Dermis microvascular lymphatic vessel endothelial cell (primary cell): ENCODE results near the gene GOLGA8J. TPM values are rescaled to one million over a fixed set of nuclear protein-coding genes. Genes with fewer than 3 reads are reported as not detected.
"Not testable (repeated sequence)": the region's sequence is repeated elsewhere in the genome, so short reads cannot be mapped to it uniquely, and the experiment has no call there.

ENCODE experiments used
- DNase-seq, 2 donors: peaks; one replicate each; pipeline versions ENCODE4 v3.0.0 to v3.0.0-alpha.2; 2010; ENCODE audit warnings: low read depth in 2 of 2
- total RNA-seq: library from RNA; depleted of rRNA; stranded (reverse); fragments of >200 nt; gene quantifications from 2 replicates; pipeline ENCODE4 v1.2.1, GENCODE V29; 2014

The GOLGA8J gene, protein sequence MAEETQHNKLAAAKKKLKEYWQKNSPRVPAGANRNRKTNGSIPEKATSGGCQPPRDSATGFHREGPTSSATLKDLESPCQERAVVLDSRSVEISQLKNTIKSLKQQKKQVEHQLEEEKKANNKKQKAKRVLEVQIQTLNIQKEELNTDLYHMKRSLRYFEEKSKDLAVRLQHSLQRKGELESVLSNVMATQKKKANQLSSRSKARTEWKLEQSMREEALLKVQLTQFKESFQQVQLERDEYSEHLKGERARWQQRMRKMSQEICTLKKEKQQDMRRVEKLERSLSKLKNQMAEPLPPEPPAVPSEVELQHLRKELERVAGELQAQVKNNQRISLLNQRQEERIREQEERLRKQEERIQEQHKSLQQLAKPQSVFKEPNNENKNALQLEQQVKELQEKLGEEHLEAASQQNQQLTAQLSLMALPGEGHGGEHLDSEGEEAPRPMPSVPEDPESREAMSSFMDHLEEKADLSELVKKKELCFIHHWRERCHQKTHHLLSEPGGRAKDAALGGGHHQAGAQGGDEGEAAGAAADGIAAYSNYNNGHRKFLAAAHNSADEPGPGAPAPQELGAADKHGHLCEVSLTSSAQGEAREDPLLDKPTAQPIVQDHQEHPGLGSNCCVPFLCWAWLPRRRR
- not detected in 2 replicates for total RNA-seq

DNA sequence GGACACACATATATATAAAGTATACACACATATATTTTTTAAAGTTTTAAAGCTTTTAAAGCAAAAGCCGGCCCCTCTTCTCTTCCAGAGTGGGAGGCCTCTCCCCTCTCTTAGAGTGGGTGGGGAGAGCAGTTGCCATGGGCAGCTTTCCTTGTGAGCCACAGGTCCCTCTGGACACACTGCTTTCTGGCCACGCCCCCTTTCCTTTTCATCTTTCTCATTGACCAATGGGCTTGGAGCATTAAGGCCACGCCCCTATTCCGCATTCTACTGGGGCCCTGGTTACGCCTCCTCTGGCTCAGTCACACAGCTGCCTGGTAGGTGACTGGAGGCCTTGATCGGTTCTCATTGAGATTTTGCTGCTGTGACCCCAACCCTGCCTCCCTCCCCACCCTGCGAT is at the start of gene GOLGA8J:
TSS of gene GOLGA8J (plus strand) at position 301 of the 400 bp plus-strand sequence. CDS start at position 399, 98 bp downstream.
- not testable (repeated sequence) for DNase-seq

DNA sequence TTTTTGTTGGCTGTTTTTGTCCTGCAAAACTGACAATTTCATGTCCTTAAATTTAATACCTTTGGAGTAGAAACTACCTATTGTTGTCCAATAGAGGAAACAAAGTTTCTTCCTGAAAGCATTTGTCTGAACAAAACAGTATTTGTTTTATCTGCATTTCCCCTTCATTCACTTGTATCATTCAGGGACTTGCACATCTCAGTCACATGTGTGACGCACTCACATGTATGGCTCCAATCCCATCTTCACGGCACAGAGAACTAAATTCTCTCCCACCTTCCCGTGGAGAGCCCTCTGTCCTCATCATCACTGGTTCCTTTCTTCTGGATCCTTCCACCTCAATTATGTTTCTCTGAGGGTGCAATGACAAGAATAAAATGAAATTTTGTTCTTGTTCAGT is 49.5 kb upstream of the GOLGA8J start:
- no peak for DNase-seq

DNA sequence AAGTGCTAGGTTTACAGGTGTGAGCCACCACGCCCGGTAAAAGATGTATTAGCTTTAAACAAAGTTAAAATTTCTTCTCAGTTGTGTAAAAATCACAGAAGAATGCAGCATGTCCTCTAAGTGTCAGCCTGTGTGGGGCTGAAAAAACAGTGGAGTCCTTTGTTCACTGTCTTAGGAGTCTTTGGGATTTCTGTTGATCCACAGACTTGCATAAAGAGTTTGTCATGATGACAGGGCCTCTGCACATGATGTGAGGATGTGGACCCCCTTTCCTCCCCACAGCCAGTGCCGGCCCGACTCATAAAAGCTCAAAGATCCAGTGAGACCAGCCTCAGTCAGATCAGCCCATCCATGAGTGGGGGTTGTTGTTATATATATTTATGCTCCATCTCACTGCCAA is 49.0 kb upstream of the GOLGA8J start:
- DNase-seq: no peak

DNA sequence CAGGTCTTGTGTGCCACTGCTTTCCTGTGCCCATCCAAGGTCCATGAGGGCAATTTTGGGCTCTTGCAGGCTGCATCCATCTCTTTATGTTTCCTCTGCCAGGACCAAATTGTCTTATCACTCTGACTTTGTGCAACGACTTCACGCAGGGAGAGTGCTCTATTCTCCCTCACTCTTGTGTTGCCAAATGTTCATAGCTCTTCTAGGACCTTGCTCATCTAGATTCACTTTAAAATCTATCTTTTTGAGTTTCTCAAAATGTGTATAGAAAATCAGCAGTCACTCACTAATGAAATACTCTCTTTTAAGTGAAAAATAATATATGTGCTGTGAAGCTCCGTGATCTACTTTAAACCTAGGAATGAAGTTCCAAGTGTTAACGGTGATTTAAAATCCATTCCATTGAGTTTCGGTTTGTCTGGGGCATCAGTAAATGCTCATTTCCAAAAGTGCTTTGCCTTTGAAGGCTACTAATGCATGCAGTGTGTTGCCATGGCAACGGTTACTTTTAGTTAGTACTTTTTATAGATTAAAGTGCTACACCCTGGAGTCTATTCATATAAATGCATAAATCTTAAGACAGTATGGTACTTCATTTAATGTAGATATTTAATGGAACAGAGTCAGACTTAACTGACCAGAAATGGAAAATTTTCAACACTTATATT is 46.6 kb upstream of the GOLGA8J start:
- DNase-seq: no peak

DNA sequence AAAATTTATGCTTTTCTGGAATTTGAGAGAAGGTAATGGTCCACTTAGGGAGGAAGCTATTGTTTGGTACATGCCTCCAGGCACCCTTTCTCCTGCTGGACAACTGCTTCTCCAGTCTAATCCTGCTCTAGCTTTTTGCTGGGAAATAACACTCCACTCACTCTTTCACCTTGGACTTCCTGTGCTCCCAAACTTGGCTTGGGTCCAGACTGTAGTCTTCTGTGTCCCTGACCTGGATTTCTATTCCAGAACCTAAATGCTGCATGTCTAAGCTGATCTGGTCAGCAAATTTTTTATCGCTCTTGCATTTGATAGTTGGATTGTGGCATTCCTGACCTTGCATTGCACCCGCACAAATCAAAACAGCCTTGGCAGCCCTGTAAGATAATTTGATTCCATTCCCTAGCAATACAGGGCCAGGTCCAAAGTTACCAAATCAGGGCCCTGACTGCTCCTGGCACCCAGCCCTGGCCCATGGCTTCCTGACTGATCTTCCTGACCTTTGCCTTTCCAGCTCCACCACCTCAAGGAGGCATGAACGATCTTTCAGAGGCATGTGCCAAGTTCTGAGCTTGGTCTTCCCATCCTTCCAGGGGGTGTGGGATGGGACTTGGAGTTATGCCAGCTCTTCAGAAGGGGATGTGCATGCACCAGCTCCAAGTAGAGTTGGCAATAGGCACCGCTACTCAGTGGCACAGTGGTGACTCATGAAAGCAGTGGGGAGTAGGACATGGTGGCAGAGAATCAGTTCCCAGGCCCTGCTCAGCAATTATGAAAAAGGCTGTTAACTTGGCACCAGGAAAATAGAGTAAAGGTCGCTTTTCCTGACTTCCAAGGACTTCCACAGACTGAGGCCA is 43.9 kb upstream of the GOLGA8J start:
- DNase-seq: peak; percentile 7 to 39

DNA sequence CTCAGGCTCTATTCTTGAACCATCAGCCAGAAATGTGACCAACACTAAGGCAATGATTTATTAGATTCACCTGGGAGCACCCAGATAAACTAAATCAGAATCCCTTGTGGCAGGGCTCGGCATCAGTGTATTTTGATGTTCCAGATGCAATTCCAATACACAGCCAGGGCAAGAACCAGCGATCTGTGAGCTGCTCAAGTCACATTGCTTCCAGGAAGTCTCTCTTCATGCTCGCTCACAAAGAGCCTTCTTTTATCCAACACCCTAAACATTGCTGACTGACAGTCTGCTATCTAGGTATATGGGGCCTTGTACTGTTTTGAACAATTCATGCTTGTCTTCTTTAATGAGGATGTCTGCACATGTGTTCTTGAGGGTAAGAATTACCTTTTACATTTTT is 40.9 kb upstream of the GOLGA8J start:
- no peak for DNase-seq

DNA sequence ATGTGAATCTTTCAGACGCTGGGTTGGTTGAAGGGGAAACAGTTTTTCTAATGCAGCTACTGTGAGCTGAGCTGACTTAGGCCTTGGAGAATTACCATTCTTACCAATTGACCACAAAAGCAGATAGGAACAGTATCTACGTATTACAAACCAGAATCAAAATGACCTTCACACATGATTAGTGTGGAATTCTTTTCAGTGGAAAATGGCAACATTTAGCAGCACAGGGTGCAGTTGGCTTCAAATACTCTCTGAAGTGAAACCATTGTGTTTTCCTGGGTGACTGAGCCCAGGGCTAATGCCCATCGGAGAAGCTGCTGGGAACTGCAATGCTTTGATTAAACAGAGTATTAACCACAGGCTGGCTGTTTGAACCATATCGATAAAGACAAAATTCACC is 40.2 kb upstream of the GOLGA8J start:
- DNase-seq: no peak

DNA sequence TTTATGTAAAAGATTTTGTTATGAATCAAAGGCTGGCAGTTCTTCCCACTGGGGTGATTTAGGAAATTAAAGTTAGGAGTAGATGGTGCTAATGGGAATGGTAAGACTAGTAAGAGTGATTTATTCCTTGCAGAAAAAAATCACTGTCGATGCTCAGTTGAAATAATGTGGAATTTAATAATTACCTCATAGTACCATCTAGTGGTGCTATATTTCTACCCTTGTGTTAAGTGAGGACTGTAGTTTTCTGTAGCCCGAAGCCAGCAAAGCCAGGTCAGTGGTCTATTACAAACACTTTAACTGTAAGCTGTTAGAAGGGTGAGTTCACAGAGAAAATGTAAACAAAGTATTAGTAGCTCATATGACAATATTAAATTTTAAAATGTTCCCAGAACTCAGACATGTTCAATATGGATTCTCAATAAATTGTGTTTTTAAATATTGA is 39.5 kb upstream of the GOLGA8J start:
- peak; percentile 11 to 37 for DNase-seq

DNA sequence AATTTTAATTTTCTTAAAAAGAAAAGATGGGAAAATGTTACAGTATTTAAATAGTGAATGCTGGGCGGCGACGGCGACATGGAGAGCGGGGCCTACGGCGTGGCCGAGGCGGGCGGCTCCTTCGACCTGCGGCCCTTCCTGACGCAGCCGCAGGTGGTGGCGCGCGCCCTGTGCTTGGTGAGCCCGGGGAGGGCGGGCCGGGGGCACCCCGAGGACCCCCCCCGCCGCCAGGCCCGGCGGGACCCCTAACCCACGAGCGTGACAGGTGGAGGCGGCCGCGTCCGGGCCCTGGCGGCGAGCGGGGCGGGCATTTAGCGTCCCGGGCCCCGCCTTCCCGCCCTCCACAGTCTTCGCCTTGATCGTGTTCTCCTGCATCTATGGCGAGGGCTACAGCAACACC is 38.4 kb upstream of the GOLGA8J start:
- no peak for DNase-seq

DNA sequence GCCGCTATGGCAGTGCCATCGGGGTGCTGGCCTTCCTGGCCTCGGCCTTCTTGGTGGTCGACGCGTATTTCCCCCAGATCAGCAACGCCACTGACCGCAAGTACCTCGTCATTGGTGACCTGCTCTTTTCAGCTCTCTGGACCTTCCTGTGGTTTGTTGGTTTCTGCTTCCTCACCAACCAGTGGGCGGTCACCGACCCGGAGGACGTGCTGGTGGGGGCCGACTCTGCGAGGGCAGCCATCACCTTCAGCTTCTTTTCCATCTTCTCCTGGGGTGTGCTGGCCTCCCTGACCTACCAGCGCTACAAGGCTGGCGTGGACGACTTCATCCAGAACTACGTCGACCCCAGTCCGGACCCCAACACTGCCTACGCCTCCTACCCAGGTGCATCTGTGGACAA is 37.9 kb upstream of the GOLGA8J start:
- DNase-seq: not testable (repeated sequence)

DNA sequence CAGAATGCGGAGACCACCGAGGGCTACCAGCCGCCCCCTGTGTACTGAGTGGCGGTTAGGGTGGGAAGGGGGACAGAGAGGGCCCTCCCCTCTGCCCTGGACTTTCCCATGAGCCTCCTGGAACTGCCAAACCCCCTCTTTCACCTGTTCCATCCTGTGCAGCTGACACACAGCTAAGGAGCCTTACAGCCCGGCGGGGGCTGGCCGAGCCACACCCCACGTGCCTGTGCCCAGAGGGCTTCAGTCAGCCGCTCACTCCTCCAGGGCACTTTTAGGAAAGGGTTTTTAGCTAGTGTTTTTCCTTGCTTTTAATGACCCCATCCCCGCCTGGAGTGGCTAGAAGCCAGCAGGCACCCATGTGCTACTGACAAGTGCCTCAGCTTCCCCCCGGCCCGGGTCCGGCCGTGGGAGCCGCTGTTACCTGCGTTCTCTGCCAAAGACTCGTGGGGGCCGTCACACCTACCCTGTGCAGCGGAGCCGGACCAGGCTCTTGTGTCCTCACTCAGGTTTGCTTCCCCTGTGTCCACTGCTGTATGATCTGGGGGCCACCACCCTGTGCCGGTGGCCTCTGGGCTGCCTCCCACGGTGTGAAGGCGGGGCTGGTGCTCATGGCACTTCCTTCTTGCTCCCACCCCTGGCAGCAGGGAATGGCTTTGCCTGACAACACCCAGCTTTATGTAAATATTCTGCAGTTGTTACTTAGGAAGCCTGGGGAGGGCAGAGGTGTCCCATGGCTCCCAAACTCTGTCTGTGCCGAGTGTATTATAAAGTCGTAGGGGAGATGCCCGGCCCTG is 37.3 kb upstream of the GOLGA8J start:
- not testable (repeated sequence) for DNase-seq

DNA sequence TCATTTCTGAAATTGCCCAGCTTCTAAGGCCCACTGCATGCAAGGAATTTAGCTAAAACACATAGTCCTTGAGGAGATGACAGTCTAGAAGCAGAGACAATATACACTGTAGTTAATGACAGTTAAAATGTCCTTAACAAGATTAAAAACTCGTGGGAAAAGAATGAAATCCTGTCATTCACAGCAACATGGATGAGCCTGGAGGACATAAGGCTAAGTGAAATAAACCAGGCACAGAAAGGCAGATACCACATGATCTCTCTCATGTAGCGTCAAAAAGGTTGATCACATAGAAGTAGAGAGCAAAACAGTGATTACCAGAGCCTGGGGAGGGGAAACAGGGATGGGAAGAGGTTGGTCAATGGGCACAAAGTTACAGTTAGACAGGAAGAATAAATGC is 36.3 kb upstream of the GOLGA8J start:
- DNase-seq: no peak

DNA sequence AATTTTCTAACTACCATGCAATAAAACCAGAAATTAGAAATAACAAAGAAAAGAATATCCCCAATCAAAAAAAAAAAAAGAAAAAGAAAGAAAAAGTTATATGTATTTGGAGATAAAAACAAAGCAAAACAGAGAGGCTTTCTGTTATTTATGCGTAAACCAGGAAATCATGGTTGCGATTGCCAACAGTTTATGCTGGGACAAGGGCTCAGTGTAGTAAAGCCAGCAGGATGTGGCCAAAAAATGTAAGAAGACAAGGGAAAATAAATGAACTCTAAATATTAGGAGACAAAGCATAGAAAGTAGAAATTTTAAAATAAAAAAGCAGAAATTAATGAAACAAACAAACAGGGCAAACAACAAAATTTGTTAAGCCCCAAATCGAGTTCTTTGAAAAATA is 27.2 kb upstream of the GOLGA8J start:
- no peak for DNase-seq

DNA sequence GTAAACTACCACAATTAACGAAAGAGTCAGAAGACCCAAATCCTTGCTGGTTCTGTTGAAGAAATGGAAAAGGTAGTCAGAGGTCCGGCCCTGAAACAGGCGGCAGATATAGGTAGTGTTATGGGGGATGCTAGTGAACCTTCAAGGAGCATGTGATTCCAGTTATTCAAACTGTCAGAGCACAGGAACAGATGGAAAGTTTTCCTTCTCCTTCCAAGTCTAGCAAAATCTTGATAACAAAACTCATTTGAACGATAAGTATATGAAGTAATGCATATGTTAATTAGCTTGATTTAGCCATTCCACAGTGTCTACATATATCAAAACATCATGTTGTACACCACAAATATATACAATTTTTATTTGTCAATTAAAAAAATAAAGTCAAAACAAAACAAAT is 26.6 kb upstream of the GOLGA8J start:
- DNase-seq: no peak

DNA sequence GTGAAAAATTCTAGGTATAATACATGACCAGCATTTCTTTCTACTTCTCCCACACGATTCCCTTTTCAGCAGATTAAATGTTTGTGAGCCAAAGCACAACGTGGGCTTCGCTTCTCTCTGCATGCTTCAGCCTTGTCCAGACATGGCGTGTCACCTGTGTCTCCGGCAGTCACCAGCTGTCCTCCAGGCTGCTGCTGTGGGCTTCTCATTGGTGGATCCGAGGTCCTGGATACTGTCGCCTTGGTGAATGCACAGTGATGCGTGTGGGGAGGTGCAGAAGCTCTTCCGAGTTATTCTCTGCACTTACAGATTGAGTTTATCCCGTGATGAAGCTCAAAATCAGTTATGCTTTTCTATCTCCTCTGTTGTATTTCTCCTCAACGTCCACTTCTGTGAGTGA is 23.0 kb upstream of the GOLGA8J start:
- DNase-seq: no peak

DNA sequence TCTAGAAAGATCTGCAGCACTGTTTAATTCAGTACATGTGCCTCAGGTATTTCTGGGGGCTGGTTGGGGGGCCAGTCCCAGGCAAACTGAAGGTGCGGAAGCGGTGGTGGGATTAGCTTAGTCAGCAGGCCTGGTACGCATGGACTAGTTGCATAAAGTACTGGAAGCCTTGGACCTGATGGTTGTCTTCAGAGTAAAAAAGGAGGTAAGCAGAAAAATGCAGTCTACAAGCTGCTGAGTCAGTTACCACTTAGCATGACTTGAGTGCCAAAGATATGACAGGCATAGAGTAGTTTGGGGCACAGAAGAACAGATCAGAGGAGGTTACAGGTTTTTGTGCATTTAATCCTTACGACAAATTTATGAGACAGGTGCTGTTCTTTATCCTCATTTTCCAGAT is 19.9 kb upstream of the GOLGA8J start:
- DNase-seq: no peak

DNA sequence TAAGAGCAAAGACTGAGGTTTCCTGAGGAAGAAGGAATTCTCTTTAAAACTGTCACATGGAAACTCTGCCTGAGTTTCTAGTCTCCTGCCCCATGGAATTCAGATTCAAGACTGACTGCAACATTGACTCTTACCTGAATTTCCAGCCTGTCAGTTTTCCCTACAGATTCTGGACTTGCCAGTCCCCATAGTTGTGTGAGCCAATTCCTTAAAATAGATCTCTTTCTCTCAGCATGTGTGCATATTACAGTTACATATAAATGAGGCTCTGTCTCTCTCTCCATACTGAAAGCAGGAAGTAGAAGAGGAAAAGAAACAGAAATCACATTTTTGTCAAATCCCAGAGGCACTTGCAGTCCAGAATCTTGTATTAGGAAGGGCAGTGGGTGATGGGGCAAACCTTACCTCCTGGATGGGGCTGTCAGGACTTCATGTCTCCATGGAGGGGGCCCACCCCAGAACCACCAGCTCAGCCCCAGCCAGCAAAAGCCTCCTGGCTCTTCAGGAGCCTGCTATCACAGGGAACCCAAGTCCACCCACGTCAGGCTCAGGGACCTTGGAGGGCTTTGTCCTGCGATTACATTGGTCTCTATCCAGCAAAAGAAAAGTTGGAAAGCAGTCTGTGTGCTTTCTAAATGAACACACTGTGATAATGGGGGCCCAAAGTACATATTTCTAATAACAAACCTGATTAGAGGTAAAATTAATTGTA is 18.8 kb upstream of the GOLGA8J start:
- DNase-seq: no peak

DNA sequence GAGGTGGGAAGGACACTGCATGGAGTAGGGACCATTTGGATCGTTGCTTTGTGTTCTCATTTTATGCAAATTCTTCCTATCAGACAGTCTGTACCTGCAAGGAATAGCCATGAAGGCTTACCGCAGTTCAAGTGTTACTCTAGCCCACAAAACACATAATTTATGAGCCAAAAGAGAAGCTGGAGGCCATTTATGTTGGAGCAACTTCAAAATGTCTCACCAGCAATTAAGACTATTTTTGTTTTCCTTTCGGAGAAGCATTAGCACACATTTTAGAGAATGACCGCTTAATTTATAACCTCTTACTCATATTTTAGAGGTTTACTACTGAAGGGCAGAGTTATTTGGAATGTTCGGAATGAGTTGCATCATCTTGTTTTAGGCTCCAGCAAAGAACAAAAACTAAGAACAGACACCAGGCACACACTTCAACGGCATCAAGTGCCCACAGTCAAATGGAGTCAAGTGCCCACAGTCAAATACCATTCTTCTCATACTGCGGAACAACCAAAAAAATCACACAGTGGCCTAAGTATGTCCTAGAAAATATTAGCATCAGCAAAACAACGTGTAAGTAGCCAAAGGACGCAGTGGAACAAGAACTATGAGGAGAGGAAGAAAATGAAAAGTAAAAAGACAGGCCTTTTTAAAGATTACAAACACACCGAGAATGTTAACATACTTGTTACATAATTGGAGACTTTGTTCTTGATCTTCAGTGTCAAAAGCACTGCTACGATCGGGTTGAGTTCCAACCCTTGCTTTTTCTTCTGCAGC is 17.5 kb upstream of the GOLGA8J start:
- DNase-seq: no peak

DNA sequence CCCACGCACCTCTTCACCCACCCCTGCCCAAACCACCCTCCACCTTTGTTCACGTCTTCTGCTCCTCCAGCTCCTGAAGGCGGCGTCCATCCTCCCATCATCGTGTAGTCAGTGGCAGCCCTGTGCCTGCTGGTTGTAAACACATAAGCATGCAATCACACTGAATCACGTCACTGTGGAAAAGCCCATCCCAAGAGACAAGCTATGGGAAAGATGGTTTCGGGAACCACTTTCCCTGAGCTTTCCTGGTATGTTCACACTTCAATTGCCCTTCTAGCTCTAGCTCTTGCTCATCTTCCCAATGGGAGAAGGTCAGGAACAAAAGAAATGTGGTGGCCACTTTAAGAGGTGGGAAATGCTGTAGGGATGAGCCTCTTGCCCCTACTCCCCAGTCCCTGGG is 14.4 kb upstream of the GOLGA8J start:
- no peak for DNase-seq
